SU-DHL-6 (cell line): ENCODE measurements around the gene CDK5RAP3.
A peak's percentile ranks its signal among the peaks of the same experiment; 100 is the strongest.

Source experiments
- H2AFZ ChIP-seq: fragments of 200-600 bp; sonication (generic); 2 replicates; pipeline ENCODE4 v1.6.1; 2014; ENCODE audit warnings: low read depth, mild to moderate bottlenecking, moderate library complexity, mixed read lengths, antibody characterized with exemption, low read length; ENCODE audit not compliant: severe bottlenecking
- H3F3A ChIP-seq: fragments of 200-600 bp; shearing (Covaris generic); 2 replicates; pipeline ENCODE4 v1.6.0; 2016; ENCODE audit warnings: antibody characterized with exemption, mild to moderate bottlenecking; ENCODE audit not compliant: insufficient read depth
- H3K27ac ChIP-seq: fragments of 200-600 bp; sonication (generic); 2 replicates; pipeline ENCODE4 v1.5.1; 2016; ENCODE audit warnings: low read depth, mild to moderate bottlenecking, low read length, moderate library complexity, mixed read lengths
- H3K27me3 ChIP-seq: fragments of 200-600 bp; sonication (generic), shearing (Covaris generic); 2 replicates; pipeline ENCODE4 v1.6.0; 2014; ENCODE audit warnings: mild to moderate bottlenecking, low read length
- H3K36me3 ChIP-seq: fragments of 200-600 bp; sonication (generic); 2 replicates; pipeline ENCODE4 v1.6.1; 2014; ENCODE audit warnings: mild to moderate bottlenecking, low read length, mixed read lengths
- H3K4me2 ChIP-seq: fragments of 300-600, 200-600 bp; shearing (Covaris generic), sonication (generic); 2 replicates; pipeline ENCODE4 v1.6.0; 2014; ENCODE audit warnings: low read length, low read depth, mild to moderate bottlenecking; ENCODE audit not compliant: poor library complexity, severe bottlenecking
- H3K4me3 ChIP-seq: fragments of 200-600 bp; sonication (generic); 2 replicates; pipeline ENCODE4 v1.5.1; 2014; ENCODE audit warnings: antibody characterized with exemption, low read length, mild to moderate bottlenecking, mixed read lengths; ENCODE audit not compliant: insufficient read depth, poor library complexity, severe bottlenecking
- H3K79me2 ChIP-seq: fragments of 200-600 bp; sonication (generic); 2 replicates; pipeline ENCODE4 v1.6.1; 2014; ENCODE audit warnings: mild to moderate bottlenecking, low read length, moderate library complexity; ENCODE audit not compliant: insufficient read depth
- H3K9ac ChIP-seq: fragments of 200-600 bp; sonication (generic); 2 replicates; pipeline ENCODE4 v1.7.0; 2014; ENCODE audit warnings: mild to moderate bottlenecking, low read length
- H3K9me2 ChIP-seq: fragments of 200-600 bp; sonication (generic); replicated peaks from 2 replicates; pipeline ENCODE4 v1.6.1; 2014; ENCODE audit warnings: low read length; ENCODE audit not compliant: insufficient read depth
- H3K9me3 ChIP-seq: fragments of 200-600 bp; sonication (generic); 2 replicates; pipeline ENCODE4 v1.6.1; 2014; ENCODE audit warnings: low read length, mixed read lengths; ENCODE audit not compliant: insufficient read depth
- H4K20me1 ChIP-seq: fragments of 200-600 bp; sonication (generic); 2 replicates; pipeline ENCODE4 v1.6.1; 2014; ENCODE audit warnings: low read depth, mild to moderate bottlenecking, antibody characterized with exemption, low read length, moderate library complexity, mixed read lengths
- EZH2phosphoT487 ChIP-seq: fragments of 200-600 bp; sonication (generic), shearing (Covaris generic); conservative IDR thresholded peaks from 2 replicates; pipeline ENCODE4 v1.6.1; 2018; ENCODE audit warnings: mild to moderate bottlenecking, antibody characterized with exemption, low read length, moderate library complexity, mixed read lengths
- TF ChIP-seq, protein P1 (sequence below): fragments of 200-600 bp; sonication (generic); IDR thresholded peaks from one replicate; pipeline ENCODE4 v1.5.1; 2017; ENCODE audit warnings: antibody characterized with exemption, mild to moderate bottlenecking, low read length, moderate library complexity; ENCODE audit not compliant: insufficient read depth, poor library complexity, severe bottlenecking

CDK5RAP3 gene

DNA sequence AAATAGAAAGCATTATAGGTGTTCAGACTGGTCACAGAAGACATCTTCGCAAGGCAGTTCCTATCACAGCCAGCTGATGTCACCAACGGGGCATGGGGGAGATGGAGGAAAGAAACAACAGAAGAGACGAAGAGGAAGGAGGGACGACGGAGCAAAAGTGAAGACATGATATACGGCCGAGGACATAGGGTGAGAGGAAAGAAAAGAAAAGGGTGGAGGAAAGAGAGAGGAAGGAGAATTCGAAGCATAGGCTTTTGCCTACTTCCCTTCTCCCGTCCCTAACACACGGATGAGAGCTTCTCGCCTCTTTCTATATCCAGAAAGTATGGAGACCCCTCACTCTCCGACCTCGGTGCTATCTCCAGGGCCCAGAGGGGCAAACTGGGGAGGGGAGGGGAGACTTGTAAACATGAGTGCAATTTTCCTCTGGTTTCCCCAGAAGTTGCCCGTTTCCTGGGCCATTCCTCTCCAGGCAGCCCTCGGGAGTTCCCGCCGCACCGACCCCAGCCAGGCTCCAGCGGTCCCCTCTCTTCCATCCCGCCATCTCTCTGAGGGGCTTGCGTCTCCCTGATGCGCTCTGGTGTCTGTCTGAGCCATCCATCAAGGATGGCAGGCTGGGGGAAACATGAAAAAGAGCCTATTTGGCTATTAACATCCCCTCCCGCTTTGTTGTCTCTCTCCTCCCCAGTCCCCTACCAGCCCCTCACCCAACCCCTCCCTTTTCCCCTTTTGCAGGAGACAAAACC is 40.7 kb downstream of the CDK5RAP3 start:
- Histone ChIP-seq H3K36me3 (no peaks in the 10 kb centered on the region), H3F3A (0 out of 2 replicates have a peak, but pooled peaks cover 3% of the 10 kb centered on the region), H2AFZ (peak overlapping the region; percentile 76), H3K9me3 (no peaks in the 10 kb centered on the region), H3K79me2 (no peaks in the 10 kb centered on the region), H3K27ac (no peak overlapping the region), H3K27me3 (no peaks in the 10 kb centered on the region), H3K4me3 (peak overlapping the region; percentile 24), H3K4me2 (peak overlapping the region; percentile 62), H4K20me1 (no peaks in the 10 kb centered on the region), H3K9me2 (no peaks in the 10 kb centered on the region), H3K9ac (peak overlapping the region; percentile 26)
- no peak for TF ChIP-seq EZH2phosphoT487
- TF ChIP-seq, protein P1, sequence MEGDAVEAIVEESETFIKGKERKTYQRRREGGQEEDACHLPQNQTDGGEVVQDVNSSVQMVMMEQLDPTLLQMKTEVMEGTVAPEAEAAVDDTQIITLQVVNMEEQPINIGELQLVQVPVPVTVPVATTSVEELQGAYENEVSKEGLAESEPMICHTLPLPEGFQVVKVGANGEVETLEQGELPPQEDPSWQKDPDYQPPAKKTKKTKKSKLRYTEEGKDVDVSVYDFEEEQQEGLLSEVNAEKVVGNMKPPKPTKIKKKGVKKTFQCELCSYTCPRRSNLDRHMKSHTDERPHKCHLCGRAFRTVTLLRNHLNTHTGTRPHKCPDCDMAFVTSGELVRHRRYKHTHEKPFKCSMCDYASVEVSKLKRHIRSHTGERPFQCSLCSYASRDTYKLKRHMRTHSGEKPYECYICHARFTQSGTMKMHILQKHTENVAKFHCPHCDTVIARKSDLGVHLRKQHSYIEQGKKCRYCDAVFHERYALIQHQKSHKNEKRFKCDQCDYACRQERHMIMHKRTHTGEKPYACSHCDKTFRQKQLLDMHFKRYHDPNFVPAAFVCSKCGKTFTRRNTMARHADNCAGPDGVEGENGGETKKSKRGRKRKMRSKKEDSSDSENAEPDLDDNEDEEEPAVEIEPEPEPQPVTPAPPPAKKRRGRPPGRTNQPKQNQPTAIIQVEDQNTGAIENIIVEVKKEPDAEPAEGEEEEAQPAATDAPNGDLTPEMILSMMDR: peak; percentile 60

DNA sequence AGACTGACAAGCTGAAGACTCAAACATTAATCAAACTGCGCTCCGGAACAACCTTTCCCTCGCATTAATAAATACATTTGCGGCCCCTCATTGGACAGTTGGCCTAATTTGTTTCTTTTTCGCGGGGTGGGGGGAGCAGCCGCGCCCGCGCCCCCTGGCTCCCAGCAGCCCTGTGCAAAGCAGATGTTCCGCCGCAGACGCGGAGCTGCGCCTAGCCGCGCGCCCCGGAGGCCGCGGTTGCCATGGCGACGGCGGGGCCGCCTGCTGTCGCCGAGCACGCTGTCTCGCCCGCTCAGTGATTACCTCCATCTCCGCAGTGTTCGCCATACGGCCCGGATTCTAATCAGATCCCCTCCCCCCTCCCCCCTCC is 41.2 kb downstream of the CDK5RAP3 start:
- Histone ChIP-seq H3K9ac (peak overlapping the region; percentile 26), H3K4me3 (peak overlapping the region; percentile 24), H3K27ac (no peak overlapping the region), H2AFZ (peak overlapping the region; percentile 76), H3K9me2 (no peaks in the 10 kb centered on the region), H3K9me3 (no peaks in the 10 kb centered on the region), H3K79me2 (no peaks in the 10 kb centered on the region), H4K20me1 (no peaks in the 10 kb centered on the region), H3K27me3 (no peaks in the 10 kb centered on the region), H3K36me3 (no peaks in the 10 kb centered on the region), H3F3A (0 out of 2 replicates have a peak, but pooled peaks cover 3% of the 10 kb centered on the region), H3K4me2 (peak overlapping the region; percentile 62)
- TF ChIP-seq EZH2phosphoT487: no peak
- TF ChIP-seq, protein P1: no peak

DNA sequence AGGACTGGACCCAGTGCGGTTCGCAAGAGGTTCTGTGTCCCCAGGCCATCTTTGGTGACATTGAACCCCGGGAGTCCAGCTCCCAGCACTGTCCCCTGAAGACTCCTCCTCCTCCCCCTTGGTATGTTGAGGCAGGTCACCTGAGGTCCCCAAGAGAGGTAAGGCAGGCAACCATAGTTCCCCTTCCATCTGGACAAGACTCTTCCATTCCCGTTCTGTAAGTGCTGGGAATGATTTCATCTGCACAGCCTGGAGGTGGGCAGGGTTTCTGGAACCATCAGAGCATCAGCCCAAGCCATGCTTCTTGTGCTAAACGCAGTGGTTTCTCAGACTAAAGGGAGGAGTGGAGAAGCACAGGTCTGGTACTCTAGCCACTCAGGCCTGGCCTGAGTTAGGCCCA is 41.7 kb downstream of the CDK5RAP3 start:
- H2AFZ ChIP-seq: no peak overlapping the region
- H4K20me1 ChIP-seq: no peaks in the 10 kb centered on the region
- 0 out of 2 replicates have a peak, but pooled peaks cover 3% of the 10 kb centered on the region for H3F3A ChIP-seq
- H3K36me3 ChIP-seq: no peaks in the 10 kb centered on the region
- H3K4me2 ChIP-seq: no peak overlapping the region
- H3K27ac ChIP-seq: no peak overlapping the region
- no peaks in the 10 kb centered on the region for H3K27me3 ChIP-seq
- H3K4me3 ChIP-seq: no peak overlapping the region
- no peak overlapping the region for H3K9ac ChIP-seq
- no peaks in the 10 kb centered on the region for H3K79me2 ChIP-seq
- no peaks in the 10 kb centered on the region for H3K9me2 ChIP-seq
- TF ChIP-seq EZH2phosphoT487: no peak
- TF ChIP-seq, protein P1: no peak
- no peaks in the 10 kb centered on the region for H3K9me3 ChIP-seq
